ENCODE results near the gene RABL2B. TPM values are rescaled to one million over a fixed set of nuclear protein-coding genes. Genes with fewer than 3 reads are reported as not detected.
"Not testable (repeated sequence)": the region's sequence is repeated elsewhere in the genome, so short reads cannot be mapped to it uniquely, and the experiment has no call there.

The RABL2B gene
- 7.6 and 13.9 TPM in 2 replicates for total RNA-seq (2014; rRNA removed; shearing (Covaris generic))
- 26.0 and 26.2 TPM in 2 replicates for total RNA-seq (2022)
- Bru-seq, nascent RNA: percentile 53 among the genes with signal in this experiment
- percentile 64 among the genes with signal in this experiment for BruChase-seq, experiment 1, labeled RNA remaining after a 6-hour chase
- percentile 58 among the genes with signal in this experiment for BruChase-seq, experiment 2, labeled RNA remaining after a 2-hour chase
- long read RNA-seq, partial matches to known transcripts: 4 of 29 reads
- long read RNA-seq, other reads (novel, unspliced or antisense): 23 of 29 reads

DNA sequence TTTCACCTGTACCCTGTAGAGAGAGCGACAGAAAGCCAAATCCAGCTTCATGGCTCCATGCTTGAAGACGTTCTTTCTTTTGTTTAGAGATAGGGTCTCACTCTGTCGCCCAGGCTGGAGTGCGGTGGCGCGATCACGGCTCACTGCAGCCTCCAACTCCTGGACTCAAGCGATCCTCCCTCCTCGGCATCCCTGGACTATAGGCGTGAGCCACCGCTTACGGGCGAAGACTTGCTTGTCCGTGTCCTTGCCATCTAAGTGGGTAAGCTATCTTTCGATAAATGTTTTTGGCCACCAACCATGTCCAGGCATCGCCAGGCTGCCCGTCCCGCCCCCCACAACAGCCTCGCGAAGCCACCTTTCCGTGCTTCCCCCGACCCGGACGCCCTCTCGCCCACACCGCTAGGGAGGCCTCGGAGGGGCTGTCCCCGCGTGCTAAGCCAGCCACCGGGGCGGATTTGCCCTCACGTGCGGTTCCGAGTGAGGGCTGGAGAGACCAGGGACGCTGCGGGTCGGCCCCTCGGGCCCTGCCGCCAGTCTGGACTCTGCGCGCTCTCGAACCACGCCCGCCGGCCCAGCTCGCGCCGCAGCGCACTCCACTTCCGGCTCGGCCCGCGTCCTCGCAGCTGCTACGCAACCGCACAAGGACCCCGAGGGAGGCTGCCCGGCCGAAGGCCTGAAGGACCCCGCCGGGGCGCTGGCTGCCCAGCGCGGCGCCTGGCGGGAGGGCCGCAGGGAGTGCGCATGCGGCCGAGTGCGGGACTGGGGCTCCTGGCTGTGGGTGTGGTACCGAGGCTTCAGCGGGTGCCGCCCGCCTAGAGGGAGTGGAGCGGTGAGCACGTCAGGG lies at the start of gene RABL2B:
RABL2B (minus strand) TSS at position 604 of the 847 bp plus-strand sequence. CDS start 1,342 bp downstream, outside the sequence.
- H4K20me1 ChIP-seq (ENCODE audit: insufficient read depth, low read length); H3K27ac ChIP-seq (ENCODE audit: low read depth, low read length, poor library complexity, severe bottlenecking); H3K9me2 ChIP-seq (ENCODE audit: insufficient read depth, low read length); H3K9me3 ChIP-seq (ENCODE audit: low read length); BruUV-seq (replicated peaks); POLR2A ChIA-PET; intact Hi-C loops (cut with micrococcal nuclease; ENCODE audit: unreplicated experiment); H3K36me3 ChIP-seq (ENCODE audit: insufficient read depth, low read length); CTCF ChIA-PET (ENCODE audit: unreplicated experiment); H3K79me2 ChIP-seq (ENCODE audit: insufficient read depth, low read depth, low read length); H3K4me1 ChIP-seq (ENCODE audit: insufficient read depth, low read length, poor library complexity, severe bottlenecking): not testable (repeated sequence)
- Histone ChIP-seq H2AFZ (ENCODE audit: low read length) (peak within 1 kb of the TSS; percentile 61; the same call in 1 of the 2 replicates), H3K4me3 (ENCODE audit: low read depth, low read length, poor library complexity, severe bottlenecking) (peak within 1 kb of the TSS; percentile 71), H3K4me2 (ENCODE audit: low read length) (peak within 1 kb of the TSS; percentile 64)
- DNase-seq (ENCODE audit: low spot score): peak; percentile 89

DNA sequence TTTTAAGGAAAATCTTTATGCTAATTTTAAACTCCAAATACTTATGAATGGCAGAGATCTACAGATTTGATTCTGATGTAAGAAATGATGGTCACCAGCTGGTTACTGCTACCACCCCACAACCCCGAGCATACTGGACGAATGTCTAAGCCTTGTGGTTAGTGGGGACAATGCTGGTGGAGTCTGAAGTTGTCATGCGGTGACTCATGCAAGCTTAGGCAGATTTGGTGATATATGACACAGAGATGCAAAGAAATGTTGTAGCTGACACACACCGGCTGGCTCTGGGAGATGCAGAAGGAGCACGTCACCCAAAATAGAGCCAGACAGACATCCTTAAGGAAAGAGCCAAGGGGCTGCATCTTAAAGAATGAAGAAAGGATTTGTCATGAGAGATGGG lies 3.5 kb upstream of the RABL2B start:
- H3K9me3 ChIP-seq (ENCODE audit: low read length); H2AFZ ChIP-seq (ENCODE audit: low read length); H3K4me2 ChIP-seq (ENCODE audit: low read length); H3K4me1 ChIP-seq (ENCODE audit: insufficient read depth, low read length, poor library complexity, severe bottlenecking); H3K36me3 ChIP-seq (ENCODE audit: insufficient read depth, low read length); BruUV-seq (replicated peaks); H3K27ac ChIP-seq (ENCODE audit: low read depth, low read length, poor library complexity, severe bottlenecking); H3K9me2 ChIP-seq (ENCODE audit: insufficient read depth, low read length); H4K20me1 ChIP-seq (ENCODE audit: insufficient read depth, low read length); POLR2A ChIA-PET; intact Hi-C loops (cut with micrococcal nuclease; ENCODE audit: unreplicated experiment); H3K79me2 ChIP-seq (ENCODE audit: insufficient read depth, low read depth, low read length); CTCF ChIA-PET (ENCODE audit: unreplicated experiment); DNase-seq (ENCODE audit: low spot score); H3K4me3 ChIP-seq (ENCODE audit: low read depth, low read length, poor library complexity, severe bottlenecking): not testable (repeated sequence)

GRCh38 chr22:50785289-50785688 lies 1.9 kb upstream of the RABL2B start:
- H3K4me2 ChIP-seq (ENCODE audit: low read length); H3K79me2 ChIP-seq (ENCODE audit: insufficient read depth, low read depth, low read length); H3K36me3 ChIP-seq (ENCODE audit: insufficient read depth, low read length); H3K9me3 ChIP-seq (ENCODE audit: low read length); H3K4me1 ChIP-seq (ENCODE audit: insufficient read depth, low read length, poor library complexity, severe bottlenecking); POLR2A ChIA-PET; BruUV-seq (replicated peaks); H3K27ac ChIP-seq (ENCODE audit: low read depth, low read length, poor library complexity, severe bottlenecking); DNase-seq (ENCODE audit: low spot score); H4K20me1 ChIP-seq (ENCODE audit: insufficient read depth, low read length); H3K9me2 ChIP-seq (ENCODE audit: insufficient read depth, low read length); H2AFZ ChIP-seq (ENCODE audit: low read length); H3K4me3 ChIP-seq (ENCODE audit: low read depth, low read length, poor library complexity, severe bottlenecking); intact Hi-C loops (cut with micrococcal nuclease; ENCODE audit: unreplicated experiment); CTCF ChIA-PET (ENCODE audit: unreplicated experiment): not testable (repeated sequence)

DNA sequence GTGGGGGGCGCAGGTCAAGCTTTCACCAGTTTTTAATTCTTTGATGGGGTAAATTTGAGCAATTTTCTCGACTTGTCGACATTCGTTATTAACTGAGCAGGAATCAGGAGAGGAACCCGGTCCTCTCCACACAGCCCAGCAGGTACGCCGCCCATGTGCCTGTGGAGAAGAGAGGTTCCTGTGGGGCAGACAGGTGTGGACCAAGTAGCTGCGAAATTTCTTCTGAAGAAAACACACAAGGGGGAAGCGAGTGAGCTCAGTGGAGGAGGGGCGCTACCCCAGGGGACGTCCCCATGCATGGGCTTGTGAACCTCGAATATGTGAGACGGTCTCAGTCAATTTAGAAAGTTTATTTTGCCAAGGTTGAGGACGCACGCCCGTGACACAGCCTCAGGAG lies 442 bp upstream of the RABL2B start:
- H3K36me3 ChIP-seq (ENCODE audit: insufficient read depth, low read length); H3K27ac ChIP-seq (ENCODE audit: low read depth, low read length, poor library complexity, severe bottlenecking); POLR2A ChIA-PET; H4K20me1 ChIP-seq (ENCODE audit: insufficient read depth, low read length); CTCF ChIA-PET (ENCODE audit: unreplicated experiment); H3K4me1 ChIP-seq (ENCODE audit: insufficient read depth, low read length, poor library complexity, severe bottlenecking); intact Hi-C loops (cut with micrococcal nuclease; ENCODE audit: unreplicated experiment); H3K9me3 ChIP-seq (ENCODE audit: low read length); H3K79me2 ChIP-seq (ENCODE audit: insufficient read depth, low read depth, low read length); H3K9me2 ChIP-seq (ENCODE audit: insufficient read depth, low read length): not testable (repeated sequence)
- BruUV-seq (replicated peaks): TSS peak; percentile 88
- DNase-seq (ENCODE audit: low spot score): peak; percentile 6
- Histone ChIP-seq H3K4me2 (ENCODE audit: low read length) (peak overlapping the region; percentile 64), H2AFZ (ENCODE audit: low read length) (peak overlapping the region; percentile 61; the same call in 1 of the 2 replicates), H3K4me3 (ENCODE audit: low read depth, low read length, poor library complexity, severe bottlenecking) (peak overlapping the region; percentile 71)

GRCh38 chr22:50782253-50782652 lies 1.2 kb downstream of the RABL2B start:
- H3K79me2 ChIP-seq (ENCODE audit: insufficient read depth, low read depth, low read length); H3K4me3 ChIP-seq (ENCODE audit: low read depth, low read length, poor library complexity, severe bottlenecking); H3K9me2 ChIP-seq (ENCODE audit: insufficient read depth, low read length); H3K4me1 ChIP-seq (ENCODE audit: insufficient read depth, low read length, poor library complexity, severe bottlenecking); H2AFZ ChIP-seq (ENCODE audit: low read length); H3K9me3 ChIP-seq (ENCODE audit: low read length); CTCF ChIA-PET (ENCODE audit: unreplicated experiment); DNase-seq (ENCODE audit: low spot score); intact Hi-C loops (cut with micrococcal nuclease; ENCODE audit: unreplicated experiment); H3K27ac ChIP-seq (ENCODE audit: low read depth, low read length, poor library complexity, severe bottlenecking); POLR2A ChIA-PET; H3K4me2 ChIP-seq (ENCODE audit: low read length); H4K20me1 ChIP-seq (ENCODE audit: insufficient read depth, low read length); H3K36me3 ChIP-seq (ENCODE audit: insufficient read depth, low read length): not testable (repeated sequence)
- TSS peak; percentile 55 for BruUV-seq (replicated peaks)

DNA sequence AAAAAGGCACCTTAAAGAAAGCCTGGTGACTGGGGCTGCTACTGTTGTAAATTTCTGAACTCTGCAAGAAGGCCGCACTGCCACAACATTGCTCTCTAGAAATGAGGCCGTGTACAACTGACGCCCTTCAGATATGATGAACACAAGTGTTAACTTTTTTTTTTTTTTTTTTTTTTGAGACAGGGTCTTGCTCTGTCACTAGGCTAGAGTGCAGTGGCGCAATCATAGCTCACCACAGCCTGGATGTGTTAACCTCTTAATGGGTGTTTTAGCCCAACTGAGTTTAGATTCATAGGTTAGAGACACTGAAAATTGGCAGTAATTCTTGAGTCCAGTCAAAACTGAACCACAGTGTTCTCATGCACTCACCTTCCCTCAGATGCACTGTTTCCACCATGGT lies 3.2 kb downstream of the RABL2B start:
- CTCF ChIA-PET (ENCODE audit: unreplicated experiment): not testable (repeated sequence)

More for the DNA sequence above, 3.2 kb downstream of the RABL2B start:
- H3K27ac ChIP-seq (ENCODE audit: low read depth, low read length, poor library complexity, severe bottlenecking); H3K4me2 ChIP-seq (ENCODE audit: low read length); H2AFZ ChIP-seq (ENCODE audit: low read length); DNase-seq (ENCODE audit: low spot score); H3K9me2 ChIP-seq (ENCODE audit: insufficient read depth, low read length); BruUV-seq (replicated peaks); intact Hi-C loops (cut with micrococcal nuclease; ENCODE audit: unreplicated experiment); H3K4me1 ChIP-seq (ENCODE audit: insufficient read depth, low read length, poor library complexity, severe bottlenecking); H3K36me3 ChIP-seq (ENCODE audit: insufficient read depth, low read length); H4K20me1 ChIP-seq (ENCODE audit: insufficient read depth, low read length); H3K9me3 ChIP-seq (ENCODE audit: low read length); H3K79me2 ChIP-seq (ENCODE audit: insufficient read depth, low read depth, low read length); POLR2A ChIA-PET; H3K4me3 ChIP-seq (ENCODE audit: low read depth, low read length, poor library complexity, severe bottlenecking): not testable (repeated sequence)
